A172 (cell line): ENCODE data around the gene SCT. TPM values are rescaled to one million over a fixed set of nuclear protein-coding genes. Genes with fewer than 3 reads are reported as not detected.

ENCODE experiments used
- DNase-seq: peaks from one replicate; pipeline ENCODE4 v3.0.0-alpha.2; 2015; ENCODE audit warnings: low spot score
- total RNA-seq: library from RNA; depleted of rRNA; stranded (reverse); fragments of >200 nt; shearing (Covaris generic); gene quantifications from 2 replicates; pipeline ENCODE4 v1.2.3, GENCODE V29; 2014

Gene SCT
- total RNA-seq, 1 experiment from 2014 or later, result not detected

DNA sequence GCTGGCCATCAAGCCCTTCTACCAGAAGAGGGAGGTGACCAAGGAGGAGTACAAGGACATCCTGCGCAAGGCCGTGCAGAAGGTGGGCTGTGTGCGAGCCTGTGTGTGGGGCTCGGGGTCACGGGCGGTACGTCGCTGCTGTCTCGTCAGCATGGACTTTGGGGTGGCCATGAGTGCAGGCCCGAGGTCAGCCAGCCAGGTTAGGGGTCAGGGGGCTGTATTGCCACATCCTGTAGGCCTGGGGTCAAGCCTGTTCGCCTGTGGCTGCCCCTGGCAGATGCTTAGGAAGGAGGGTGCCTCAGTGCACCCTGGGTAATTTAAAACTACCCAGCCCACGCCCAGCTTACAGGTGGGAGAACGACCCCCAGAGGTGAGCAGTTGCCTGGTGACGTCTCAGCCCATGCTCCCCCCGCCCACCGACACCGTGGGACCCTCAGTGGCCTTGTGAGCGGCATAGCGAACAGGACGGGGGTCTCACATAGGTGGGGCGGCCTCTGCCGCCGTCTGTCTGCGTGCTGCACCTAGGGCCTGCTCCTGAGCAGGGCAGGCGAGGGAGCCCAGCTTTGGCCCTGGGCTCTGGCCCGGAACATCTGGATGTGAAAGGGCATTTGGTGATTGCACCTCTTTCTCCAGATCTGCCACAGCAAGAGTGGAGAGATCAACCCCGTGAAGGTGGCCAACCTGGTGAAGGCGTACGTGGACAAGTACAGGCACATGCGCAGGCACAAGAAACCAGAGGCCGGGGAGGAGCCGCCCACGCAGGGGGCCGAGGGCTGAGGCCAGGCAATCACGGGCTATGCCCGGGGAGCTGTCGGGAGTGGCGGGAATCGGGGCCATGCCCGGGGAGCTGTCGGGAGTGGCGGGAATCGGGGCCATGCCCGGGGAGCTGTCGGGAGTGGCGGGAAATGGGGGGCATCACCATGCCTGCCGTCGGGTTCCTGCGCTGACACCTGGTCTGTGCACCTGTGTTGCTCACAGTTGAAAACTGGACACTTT is 15.7 kb downstream of the SCT start:
- no peak for DNase-seq

GRCh38 chr11:610146-610801 is 16.7 kb downstream of the SCT start:
- DNase-seq, result no peak

DNA sequence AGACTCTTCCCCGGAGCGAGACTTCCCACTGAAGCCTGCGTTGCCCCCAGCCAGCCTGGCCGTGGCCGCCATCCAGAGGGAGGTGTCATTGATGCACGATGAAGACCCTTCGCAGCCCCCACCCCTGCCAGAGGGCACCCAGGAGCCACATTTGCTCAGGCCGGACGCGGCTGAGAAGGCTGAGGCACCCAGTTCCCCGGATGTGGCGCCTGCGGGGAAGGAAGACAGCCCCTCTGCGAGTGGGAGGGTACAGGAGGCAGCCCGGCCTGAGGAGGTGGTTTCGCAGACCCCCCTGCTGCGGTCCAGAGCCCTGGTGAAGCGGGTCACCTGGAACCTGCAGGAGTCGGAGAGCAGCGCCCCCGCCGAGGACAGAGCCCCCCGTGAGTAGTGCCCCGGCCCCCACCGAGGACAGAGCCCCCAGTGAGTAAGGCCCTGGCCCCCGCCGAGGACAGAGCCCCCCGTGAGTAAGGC is 17.6 kb downstream of the SCT start:
- DNase-seq, result no peak

DNA sequence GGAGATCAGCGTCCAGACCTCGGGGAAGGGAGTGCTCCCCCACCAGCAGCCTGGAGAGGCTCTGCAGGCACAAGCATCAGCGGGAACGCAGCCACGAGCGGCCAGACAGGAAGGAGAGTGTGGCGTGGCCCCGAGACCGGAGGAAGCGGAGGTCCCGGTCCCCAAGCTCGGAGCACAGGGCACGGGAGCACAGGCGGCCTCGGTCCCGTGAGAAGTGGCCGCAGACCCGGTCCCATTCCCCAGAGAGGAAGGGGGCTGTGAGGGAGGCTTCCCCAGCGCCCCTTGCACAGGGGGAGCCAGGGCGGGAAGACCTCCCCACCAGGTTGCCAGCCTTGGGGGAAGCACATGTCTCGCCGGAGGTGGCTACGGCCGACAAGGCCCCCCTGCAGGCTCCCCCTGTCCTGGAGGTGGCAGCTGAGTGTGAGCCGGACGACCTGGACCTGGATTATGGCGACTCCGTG is 18.2 kb downstream of the SCT start:
- DNase-seq, result no peak

DNA sequence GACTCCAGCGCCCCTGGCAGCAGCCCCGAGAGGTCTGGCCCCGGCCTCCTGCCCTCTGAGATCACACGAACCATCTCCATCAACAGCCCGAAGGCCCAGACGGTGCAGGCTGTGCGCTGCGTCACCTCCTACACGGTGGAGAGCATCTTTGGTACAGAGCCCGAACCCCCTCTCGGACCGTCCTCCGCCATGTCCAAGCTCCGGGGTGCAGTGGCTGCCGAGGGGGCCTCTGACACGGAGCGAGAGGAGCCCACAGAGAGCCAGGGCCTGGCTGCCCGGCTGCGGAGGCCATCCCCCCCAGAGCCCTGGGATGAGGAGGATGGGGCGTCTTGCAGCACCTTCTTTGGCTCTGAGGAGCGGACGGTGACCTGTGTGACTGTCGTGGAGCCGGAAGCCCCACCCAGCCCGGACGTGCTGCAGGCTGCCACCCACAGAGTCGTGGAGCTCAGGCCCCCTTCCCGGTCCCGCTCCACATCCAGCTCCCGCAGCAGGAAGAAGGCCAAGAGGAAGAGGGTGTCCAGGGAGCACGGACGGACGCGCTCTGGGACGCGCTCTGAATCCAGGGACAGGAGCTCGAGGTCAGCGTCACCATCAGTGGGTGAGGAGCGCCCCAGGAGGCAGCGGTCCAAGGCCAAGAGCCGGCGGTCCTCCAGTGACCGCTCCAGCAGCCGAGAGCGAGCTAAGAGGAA is 18.9 kb downstream of the SCT start:
- no peak for DNase-seq

- DNase-seq, result no peak
These were observed 19.8 kb downstream of the SCT start for GRCh38 chr11:607020-607780.

DNA sequence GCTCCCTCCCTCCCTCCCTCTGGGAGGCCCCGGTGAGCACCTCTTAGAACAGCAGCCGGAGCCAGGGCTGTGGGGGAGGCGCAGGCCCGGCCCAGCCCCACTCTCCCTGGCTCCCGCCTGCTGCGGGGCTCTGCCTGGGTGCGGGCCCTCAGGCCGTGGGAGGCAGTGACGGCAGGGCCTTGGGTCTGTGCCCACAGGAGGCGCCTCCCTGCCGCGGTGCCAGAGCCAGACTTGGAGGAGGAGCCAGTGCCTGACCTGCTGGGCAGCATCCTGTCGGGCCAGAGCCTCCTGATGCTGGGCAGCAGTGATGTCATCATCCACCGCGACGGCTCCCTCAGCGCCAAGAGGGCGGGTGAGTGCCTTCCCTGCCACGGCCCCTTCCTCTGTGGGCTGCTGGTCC is 20.7 kb downstream of the SCT start:
- peak; percentile 92 for DNase-seq

DNA sequence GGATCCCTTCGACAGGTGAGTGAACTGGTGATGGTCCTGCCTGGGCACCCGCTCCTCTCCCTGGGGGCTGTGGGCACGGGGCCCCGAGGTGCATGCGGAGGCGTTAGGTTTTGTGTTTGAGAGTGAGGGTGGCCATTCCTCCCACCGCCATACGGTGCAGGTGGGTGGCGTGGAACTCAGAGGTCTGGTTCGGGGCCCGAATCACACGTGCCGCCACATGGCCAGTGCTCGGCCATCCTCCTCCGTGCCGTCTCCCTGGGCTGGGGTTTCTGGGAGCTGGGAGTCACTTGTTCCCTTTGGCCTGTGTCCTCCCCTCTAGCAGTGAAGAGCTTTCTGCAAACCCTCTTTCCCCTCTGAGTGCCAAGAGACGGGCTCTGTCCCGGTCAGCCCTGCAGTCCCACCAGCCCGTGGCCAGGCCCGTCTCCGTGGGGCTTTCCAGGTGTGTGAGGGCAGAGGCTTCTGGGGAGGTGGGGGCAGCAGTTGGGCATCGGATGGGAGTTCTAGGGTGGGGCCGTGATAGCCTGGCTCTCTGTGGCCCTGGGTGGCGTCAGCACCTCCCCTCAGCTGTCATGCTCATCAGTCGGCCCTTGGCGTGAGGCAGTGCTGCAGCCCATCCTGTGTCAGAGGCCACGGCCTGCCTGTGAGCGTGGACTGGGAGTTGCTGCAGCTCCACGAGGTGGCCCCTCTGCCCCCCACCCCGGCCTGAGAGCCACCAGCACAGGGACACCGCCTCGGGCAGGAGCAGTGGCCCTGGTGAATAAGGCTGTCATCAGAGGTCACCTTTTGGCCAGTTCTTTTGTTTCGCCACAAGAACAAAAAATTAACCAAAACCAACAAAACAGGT is 21.5 kb downstream of the SCT start:
- DNase-seq, result no peak

- no peak for DNase-seq
These were observed 23.8 kb downstream of the SCT start for GRCh38 chr11:603154-603553.

DNA sequence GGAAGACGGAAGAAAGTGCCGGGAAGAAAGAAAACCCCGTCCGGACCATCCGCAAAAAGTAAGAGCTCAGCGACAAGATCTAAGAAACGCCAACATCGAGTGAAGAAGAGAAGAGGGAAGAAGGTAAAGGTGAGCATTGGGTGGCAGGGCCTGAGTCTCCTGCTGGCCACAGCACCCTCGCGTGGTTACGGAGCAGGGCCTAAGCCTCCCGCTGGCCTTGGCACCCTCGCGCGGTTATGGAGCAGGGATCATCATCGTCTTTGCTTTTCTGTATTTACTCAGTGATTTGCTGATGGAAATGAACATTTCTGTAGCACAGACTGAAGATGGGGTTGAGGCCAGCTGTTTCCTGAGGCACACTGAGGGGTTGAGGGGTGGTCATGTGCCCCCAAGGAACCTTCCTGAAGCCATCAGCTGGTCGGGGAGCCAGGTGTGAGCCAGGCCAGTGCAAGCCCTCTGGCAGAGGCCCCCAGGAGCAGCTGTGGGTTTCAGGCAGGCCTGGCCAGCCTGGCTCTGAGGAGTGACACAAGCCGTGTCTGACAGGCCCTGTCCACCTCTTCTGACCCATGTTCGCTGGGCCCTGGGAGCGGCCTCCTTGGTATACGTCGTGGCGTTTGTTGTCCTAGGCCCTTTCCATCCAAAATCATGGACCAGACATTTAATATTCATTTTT is 25.3 kb downstream of the SCT start:
- DNase-seq, result no peak

DNA sequence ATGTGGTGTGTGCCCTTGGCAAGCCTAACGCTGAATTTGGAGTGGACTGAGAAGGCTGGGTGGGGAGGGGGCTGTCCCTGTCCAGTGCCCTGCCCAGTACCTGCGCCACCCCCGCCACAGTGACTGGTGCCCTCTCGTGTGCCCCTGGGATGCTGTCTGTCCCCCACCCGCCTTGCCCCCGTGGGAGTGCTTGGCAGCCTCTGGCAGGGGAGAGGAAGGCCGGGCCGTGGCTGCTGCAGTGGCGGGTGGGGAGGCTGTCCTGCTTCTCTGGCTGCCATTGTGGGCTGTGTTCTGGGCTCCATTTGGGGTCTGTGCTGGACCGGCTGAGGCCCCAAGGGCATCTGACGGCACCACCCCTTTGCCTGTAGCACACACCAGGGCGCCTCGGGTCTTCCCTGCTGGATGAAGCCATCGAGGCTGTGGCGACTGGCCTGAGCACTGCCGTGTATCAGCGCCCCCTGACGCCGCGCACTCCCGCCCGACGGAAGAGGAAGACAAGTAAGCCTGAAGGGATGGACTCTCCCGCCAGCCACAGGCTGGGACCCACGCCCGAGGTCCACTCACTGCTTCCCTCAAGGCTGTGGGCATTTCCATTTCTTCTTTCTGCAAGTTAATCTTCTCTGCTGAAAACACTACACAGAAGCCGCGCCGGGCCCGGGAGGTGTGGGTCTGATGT is 28.8 kb downstream of the SCT start:
- no peak for DNase-seq

DNA sequence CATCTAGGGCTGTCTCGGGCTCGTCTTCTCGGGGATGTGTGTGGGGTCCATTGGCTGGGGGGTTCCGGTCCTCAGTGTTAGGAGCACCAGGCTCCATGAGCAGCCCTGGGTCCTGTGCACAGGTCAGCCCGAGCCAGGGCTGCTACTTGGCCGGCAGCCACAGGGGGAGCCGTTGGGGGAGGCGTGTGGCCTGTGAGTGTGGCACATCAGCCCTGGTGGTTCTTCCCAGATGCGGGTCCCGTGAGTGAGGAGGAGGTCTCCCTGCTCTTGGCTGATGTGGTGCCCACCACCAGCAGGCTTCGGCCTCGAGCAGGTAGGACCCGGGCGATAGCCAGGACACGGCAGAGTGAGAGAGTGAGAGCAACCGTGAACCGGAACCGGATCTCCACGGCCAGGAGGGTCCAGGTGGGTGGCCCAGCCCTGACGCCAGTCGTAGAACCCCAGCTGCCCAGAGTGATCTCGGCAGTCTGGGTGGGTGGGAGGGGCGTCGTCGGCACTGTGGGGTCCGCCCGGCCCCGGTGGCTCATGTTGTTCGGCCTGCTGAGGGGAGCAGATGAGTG is 29.7 kb downstream of the SCT start:
- no peak for DNase-seq

DNA sequence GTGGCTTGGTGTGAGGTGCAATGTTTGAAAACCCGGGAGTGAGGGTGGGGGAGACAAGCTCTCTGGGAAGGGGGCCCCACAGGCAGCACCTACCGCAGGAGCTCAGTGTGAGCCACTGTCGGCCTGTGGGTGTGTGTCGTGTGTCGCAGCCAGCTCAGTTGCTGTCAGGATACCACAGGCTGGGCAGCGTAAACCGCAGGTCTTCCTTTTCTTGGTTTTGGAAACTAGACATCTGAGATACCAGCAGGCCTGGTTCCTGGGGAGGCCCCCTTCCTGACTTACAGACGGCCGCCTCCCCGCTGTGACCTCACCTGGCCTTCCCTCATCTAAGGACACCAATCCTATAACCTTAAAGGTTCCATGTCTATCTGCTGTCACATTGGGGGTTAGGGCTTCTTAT is 30.6 kb downstream of the SCT start:
- DNase-seq, result no peak

GRCh38 chr11:595400-595799 is 31.6 kb downstream of the SCT start:
- DNase-seq, result no peak

DNA sequence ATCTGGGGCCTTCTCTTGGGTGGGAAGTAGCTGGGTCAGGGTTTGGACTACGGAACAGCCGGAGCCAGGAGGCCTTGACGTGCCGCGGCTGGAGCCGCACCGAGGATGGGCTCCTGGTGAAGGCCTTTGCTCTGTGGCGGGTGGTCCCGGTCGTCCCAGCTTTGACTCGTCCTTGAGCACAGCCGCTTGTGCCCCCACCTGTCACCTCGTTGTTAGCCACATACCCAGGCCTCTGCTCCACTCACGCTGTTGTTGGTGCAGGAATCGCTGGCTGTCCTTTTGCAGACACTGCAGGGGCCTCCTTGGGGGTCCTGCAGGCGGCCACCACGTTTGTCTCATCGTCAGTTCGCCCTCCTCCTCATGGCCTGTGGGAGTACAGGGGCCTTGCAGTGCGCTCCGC is 33.6 kb downstream of the SCT start:
- DNase-seq, result no peak

DNA sequence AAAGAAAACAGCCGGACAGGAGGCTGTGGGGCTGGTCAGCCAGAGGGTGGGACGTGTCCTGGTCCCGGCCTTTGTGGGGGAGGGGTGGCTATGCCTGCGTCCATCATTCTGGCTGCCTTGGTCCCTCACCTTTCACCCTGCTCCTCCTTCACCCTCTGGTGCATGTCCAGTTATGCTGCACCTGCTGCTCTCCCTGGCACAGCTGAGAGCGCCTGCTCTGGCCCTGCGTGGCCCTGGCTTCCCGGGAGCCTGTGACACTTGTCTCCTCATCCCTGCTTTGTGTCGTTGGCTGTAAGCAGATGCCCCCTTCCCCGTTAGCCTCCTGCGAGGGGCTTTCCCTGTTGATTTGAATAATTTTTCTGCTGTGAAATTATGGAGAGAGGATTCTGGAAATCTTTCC is 34.1 kb downstream of the SCT start:
- DNase-seq, result no peak

- DNase-seq, result no peak
These were observed 34.5 kb downstream of the SCT start for GRCh38 chr11:592501-592900.

DNA sequence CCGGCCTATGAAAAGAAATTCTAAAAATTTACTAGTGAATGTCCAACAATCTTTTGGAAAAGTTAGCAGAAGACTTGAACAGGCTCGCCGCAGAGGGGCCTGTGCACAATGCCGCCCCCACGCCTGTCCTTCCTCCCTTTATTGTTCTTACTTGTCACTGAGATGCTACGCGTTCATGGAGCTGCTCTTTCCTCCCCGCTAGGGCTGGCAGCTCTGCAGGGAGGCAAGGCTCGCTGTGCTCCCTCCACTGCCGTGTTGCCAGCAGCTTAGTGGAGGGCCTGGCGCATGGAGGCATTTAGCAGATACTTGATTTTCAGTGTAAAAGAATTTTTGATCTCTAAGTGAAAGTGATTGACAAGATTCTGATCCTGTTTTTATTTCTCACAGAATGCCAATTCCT is 36.0 kb downstream of the SCT start:
- DNase-seq, result no peak

GRCh38 chr11:589798-590197 is 37.2 kb downstream of the SCT start:
- no peak for DNase-seq
